Retinal pigment epithelial cell (primary cell): ENCODE measurements around the gene NKD1.

Experiments used
- DNase-seq: peaks from one replicate; pipeline ENCODE4 v3.0.0-alpha.2; 2010; ENCODE audit warnings: low read depth
- H3K4me3 ChIP-seq: 2 replicates; pipeline ENCODE4 v1.5.1; 2011; ENCODE audit warnings: mild to moderate bottlenecking, low read length, control low read depth, moderate library complexity
- TF ChIP-seq, protein P1 (sequence below): conservative IDR thresholded peaks from 2 replicates; pipeline ENCODE4 v1.5.1; 2011; ENCODE audit warnings: low read depth, low read length, control low read depth, inconsistent platforms

NKD1 gene

DNA sequence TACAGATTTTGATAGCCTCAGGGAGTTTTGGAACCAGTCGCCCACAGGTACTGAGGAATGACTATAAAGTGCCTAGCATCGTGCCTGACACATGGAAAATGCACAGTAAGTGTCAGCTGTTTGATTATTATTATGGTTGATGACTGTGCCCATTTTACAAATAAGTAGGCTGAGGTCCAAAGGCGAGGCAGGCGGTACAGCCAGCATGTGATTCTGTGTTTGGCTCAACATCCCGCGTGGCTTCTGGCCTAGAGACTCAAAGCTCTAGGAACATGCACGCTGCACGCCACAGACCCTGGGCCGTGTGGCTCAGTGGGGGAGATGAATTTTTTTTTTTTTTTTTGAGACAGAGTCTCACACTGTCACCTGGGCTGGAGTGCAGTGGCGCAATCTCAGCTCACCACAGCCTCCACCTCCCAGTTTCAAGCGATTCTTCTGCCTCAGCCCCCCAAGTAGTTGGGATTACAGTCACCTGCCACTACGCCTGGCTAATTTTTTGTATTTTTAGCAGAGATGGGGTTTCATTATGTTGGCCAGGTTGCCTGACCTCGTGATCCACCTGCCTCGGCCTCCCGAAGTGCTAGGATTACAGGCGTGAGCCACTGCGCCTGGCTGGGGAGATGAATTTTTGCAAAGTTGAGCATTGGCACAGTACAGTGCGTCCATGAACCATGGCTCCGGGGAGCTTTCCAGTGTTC is 57.7 kb downstream of the NKD1 start:
- TF ChIP-seq, protein P1, sequence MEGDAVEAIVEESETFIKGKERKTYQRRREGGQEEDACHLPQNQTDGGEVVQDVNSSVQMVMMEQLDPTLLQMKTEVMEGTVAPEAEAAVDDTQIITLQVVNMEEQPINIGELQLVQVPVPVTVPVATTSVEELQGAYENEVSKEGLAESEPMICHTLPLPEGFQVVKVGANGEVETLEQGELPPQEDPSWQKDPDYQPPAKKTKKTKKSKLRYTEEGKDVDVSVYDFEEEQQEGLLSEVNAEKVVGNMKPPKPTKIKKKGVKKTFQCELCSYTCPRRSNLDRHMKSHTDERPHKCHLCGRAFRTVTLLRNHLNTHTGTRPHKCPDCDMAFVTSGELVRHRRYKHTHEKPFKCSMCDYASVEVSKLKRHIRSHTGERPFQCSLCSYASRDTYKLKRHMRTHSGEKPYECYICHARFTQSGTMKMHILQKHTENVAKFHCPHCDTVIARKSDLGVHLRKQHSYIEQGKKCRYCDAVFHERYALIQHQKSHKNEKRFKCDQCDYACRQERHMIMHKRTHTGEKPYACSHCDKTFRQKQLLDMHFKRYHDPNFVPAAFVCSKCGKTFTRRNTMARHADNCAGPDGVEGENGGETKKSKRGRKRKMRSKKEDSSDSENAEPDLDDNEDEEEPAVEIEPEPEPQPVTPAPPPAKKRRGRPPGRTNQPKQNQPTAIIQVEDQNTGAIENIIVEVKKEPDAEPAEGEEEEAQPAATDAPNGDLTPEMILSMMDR = no peak
- no peak for DNase-seq
- no peak overlapping the region for H3K4me3 ChIP-seq

DNA sequence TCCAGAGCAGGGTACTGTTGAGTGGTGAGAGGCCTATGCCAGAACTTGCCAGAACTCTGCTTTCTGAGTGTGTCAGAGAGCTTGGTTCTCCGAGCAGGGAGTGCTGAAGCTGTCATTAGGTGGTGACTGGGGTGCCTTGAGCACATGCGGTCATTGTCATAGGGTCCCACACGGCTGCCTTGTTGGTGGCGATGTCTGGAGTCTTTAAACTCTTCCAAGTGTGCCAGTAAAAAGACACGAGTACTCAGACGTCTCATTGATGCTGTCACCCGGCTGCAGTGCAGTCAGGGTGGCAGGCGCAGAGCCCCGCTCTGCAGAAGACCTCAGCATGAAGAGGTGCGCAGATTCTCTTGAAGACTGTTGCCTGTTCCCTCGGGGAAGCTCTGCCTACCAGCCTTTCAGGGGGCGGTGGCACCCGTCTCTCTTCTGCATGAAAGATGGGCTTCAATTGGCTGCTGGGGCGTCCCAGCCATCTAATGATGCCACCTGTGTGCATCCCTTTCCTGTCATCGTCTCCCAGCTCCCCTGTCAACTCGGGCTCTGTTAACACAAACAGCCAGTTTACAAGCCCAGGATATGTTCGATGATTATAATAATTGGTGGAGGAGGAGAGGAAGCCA is 58.3 kb downstream of the NKD1 start:
- no peak for DNase-seq
- TF ChIP-seq, protein P1 = no peak
- H3K4me3 ChIP-seq = no peak overlapping the region

DNA sequence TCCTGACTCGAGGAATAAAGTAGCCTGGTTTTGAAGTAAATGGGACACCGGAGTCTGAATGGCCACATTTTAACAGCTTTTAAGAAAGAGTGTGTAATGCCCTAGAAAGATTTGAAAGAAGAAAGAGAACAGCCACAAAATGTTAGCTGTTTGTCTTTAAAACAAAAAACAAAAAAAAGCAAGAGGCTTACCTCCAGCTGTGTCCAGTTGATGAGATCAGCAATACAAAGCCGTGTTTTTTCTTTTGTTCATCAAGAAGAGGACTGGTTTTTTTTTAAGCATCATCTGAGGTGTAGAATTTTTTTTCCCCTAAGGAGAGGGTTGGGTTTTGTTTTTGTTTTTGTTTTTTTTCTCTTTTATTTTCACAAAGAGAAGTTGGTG is 58.8 kb downstream of the NKD1 start:
- no peak for DNase-seq
- TF ChIP-seq, protein P1 = no peak
- no peak overlapping the region for H3K4me3 ChIP-seq

DNA sequence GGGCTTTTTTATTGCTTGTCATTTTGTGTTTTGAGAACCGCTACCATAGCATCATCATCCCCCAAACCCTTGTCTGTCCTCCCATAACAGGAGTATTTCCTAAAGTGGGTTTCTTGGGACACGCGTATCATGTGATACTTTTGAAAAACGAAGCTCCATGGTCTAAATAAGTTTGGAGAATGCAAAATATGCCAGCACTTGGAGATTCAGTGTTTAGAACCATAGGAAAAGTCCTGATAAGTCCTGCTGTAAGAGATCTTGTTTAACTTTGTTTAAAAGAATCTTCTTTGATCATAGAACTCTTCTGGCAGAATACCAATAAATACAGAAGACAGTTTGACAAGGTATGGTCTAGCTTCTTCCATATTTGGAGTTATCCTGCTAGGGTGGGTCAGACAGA is 59.3 kb downstream of the NKD1 start:
- TF ChIP-seq, protein P1 = no peak
- DNase-seq = no peak
- H3K4me3 ChIP-seq = no peak overlapping the region

DNA sequence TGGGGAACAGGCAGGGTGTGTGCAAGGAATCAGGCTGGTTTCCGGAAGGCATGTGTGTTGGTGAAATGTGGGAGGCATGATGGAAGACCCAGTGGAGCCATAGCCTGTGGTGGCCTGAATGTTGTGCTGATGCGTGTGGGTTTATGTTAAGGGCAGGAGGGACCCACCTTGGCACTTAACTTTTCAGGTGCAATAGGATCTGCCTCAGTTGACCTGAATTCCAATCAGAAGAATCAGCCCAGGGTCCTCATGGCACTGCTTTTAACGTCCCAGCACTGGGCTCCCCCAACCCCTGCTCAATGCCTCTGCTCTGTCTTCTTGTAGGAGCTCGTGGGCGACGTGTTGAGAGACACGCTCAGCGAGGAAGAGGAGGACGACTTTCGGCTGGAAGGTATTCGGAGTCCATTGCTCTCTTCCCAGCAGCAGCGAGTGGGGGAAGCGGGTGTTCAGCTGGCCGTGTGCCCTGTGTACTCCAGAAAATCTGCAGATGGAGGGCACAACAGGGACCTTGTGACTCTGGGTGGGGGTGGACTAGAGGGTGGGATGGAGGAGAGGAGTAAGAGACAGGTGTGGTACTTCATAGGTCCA is 59.9 kb downstream of the NKD1 start:
- no peak overlapping the region for H3K4me3 ChIP-seq

DNA sequence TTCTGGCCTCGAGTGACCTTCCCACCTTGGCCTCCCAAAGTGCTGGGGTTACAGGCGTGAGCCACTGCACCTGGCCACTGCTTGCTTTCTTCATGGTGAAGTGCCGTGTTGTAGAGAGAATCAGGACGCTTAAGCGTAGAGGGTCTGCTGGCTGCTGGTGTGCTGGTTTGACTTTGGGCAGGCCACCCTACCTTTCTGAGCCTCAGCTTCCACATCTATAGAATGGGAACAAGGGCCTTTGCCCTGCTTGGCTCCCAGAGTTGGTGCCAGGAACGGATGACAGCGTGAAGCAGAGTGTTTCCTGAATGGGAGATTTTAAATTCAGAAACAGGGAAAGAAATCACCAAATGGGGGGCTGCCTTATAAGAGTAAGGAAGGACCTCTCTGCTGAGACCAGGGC is 60.9 kb downstream of the NKD1 start:
- TF ChIP-seq, protein P1 = no peak
- no peak for DNase-seq
- no peak overlapping the region for H3K4me3 ChIP-seq

More for the DNA sequence above, 59.9 kb downstream of the NKD1 start:
- DNase-seq = no peak
- TF ChIP-seq, protein P1 = no peak

DNA sequence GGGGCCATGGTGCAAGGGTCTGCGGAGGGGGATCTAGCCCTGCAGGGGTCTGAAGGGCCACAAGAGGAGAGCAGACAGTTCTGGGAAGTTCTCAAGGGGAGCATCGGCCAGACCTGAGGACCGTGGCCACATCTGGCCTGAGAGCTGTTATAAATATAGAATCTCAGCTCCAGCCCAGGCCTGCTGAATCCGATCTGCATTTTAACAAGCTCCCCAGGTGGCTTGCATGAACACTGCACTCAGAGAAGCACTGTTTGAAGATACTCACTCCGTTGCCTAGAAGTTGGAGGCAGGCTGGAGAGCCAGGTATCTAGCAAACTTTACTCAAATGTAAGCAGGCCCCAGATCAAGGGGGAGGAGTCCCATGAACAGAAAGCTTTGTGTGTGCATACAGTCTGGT is 61.3 kb downstream of the NKD1 start:
- TF ChIP-seq, protein P1 = no peak
- no peak for DNase-seq

More for the DNA sequence above, 61.3 kb downstream of the NKD1 start:
- H3K4me3 ChIP-seq = no peak overlapping the region
